Activated CD4-positive, CD25-positive, alpha-beta regulatory T cell treated with anti-CD3 and anti-CD28 coated beads, Interleukin-2, amount 50 U/mL, for 24 hours (primary cell): ENCODE data around the gene SRSF4.
"Not testable (repeated sequence)": the region's sequence is repeated elsewhere in the genome, so short reads cannot be mapped to it uniquely, and the experiment has no call there.

Experiments
- ATAC-seq, 2 donors: fragments of 150-1000 bp; cut with Tn5 transposase; one replicate each; pipeline ENCODE4 v1.10.0; 2021; ENCODE audit warnings: mild to moderate bottlenecking in 1 of 2, moderate library complexity in 1 of 2

SRSF4 gene

DNA sequence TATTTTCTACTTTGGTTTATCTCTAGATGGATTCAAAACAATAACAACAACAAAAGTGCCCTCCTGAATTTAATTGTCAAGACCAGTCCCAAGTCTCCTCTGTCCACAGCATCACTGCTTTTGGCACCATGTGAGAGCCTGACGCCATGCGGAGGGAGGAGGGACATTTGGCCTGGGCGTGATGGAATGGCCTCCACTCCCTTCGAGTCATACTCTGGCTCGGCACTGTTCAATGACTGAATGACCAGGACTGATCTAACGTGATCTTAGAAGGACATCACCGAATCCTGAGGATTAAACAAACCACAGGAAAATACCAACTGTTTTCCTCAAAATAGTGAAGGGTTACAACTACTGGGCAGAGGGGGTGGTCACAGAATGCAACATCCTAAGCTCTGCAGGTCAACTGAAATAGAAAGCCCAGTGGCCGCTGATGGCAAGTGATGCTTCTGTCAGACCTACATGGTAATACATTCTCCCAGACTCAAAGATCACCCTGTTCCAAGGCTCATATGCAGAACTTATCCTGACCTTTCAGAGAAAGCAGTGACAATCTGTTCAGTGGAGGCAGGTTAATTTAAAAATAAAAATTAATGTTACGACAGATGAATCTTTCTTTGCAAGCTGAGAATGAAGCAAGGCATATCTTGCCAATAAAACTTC lies 19.1 kb downstream of the SRSF4 start:
- no peak for ATAC-seq

DNA sequence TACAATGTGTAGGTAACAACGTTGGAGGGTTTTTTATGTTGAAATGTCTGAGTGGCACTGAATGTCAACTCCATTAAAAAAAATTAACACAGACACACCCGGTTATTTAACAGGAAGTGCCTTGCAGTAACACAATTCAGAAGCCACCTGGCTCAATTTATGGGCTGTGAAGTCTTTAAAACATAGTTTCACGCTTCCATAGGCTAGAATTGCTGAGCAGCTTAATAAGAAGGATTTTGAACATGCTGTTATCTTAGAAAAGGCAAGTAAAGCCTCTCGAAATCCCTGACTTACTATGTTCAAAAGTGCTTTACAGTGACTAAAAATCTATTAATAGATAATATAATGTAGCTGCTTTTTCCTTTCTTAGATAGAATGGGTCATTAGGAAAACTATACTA lies 19.7 kb downstream of the SRSF4 start:
- no peak for ATAC-seq

- no peak for ATAC-seq
Measured at GRCh38 chr1:29159773-29160172, 21.9 kb downstream of the SRSF4 start.

GRCh38 chr1:29157269-29157601 lies 24.5 kb downstream of the SRSF4 start:
- no peak for ATAC-seq

DNA sequence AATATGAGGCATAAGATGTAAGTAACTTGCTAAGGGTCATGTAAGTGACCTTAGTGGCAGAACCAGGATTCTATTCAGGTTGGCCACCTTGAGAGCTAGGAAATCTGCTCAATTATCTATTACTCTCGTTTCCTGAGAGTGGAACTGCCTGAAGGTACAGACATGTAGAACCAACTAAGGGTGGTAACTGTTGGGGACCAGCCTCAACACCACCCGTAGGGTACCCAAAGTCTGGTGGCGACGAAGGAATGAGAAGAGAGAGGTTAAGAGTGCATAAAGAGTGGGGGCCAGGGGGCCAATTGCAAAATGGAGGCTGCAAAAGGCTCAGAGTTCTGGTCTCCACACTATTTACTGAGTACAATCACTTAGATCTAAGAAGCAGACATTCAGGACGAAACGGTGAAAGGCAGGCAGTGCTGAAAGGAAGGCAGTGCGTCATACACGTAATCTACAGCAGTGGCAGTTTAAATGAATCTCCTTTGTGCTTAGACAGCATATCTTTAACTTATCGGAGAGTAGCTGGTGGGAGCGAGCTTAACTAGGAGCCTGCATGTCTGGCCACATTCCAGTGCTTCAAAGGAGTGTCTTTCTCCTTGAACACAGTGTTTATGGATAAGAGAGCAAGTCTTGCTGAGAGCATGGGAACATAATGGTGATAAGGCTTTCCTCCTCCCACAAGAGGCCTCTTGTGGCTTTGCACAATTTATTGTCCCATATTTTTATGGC lies 25.0 kb downstream of the SRSF4 start:
- no peak for ATAC-seq

- ATAC-seq: no peak
Measured at GRCh38 chr1:29152046-29152805, 29.5 kb downstream of the SRSF4 start.

GRCh38 chr1:29150346-29150745 lies 31.4 kb downstream of the SRSF4 start:
- not testable (repeated sequence) for ATAC-seq

- ATAC-seq: no peak
Measured at GRCh38 chr1:29148656-29149491, 32.8 kb downstream of the SRSF4 start.

- no peak for ATAC-seq
Measured at GRCh38 chr1:29145739-29146437, 35.8 kb downstream of the SRSF4 start.

GRCh38 chr1:29144178-29144577 lies 37.5 kb downstream of the SRSF4 start:
- no peak for ATAC-seq

GRCh38 chr1:29142714-29143113 lies 39.0 kb downstream of the SRSF4 start:
- no peak for ATAC-seq

GRCh38 chr1:29136391-29136915 lies 45.2 kb downstream of the SRSF4 start:
- ATAC-seq: no peak

GRCh38 chr1:29134695-29135028 lies 47.0 kb downstream of the SRSF4 start:
- no peak for ATAC-seq

- ATAC-seq: peak in 1 of 2 donors; percentile 33
Measured at GRCh38 chr1:29133861-29134694, 47.6 kb downstream of the SRSF4 start.

DNA sequence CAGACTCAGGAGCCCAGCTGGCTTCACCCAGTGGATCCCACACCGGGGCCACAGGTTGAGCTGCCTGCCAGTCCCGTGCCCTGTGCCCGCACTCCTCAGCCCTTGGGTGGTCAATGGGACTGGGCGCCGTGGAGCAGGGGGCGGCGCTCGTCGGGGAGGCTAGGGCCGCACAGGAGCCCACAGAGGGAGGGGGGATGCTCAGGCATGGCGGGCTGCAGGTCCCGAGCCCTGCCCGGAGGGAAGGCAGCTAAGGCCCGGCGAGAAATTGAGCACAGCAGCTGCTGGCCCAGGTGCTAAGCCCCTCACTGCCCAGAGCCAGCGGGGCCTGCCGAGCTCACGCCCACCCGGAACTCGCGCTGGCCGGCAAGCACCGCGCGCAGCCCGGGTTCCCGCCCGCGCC lies 50.6 kb downstream of the SRSF4 start:
- not testable (repeated sequence) for ATAC-seq

DNA sequence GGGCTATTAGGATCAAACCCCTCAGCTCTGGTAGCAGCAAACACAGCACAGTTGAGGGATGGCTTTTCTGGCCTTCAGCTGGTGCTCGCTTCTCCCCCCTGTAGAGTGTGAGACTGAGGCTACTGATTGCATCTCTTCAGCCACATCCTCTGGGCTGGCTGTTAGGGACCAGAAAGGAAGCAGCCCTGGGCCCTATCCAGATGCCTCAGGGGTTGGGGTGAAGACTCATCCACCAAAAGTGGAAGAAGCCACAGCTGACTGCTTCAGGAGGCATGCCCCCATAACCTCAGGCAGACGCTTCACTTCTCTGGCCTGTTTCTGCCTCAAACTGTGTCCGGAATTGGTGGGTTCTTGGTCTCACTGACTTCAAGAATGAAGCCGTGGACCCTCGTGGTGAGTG lies 51.8 kb downstream of the SRSF4 start:
- ATAC-seq: no peak

DNA sequence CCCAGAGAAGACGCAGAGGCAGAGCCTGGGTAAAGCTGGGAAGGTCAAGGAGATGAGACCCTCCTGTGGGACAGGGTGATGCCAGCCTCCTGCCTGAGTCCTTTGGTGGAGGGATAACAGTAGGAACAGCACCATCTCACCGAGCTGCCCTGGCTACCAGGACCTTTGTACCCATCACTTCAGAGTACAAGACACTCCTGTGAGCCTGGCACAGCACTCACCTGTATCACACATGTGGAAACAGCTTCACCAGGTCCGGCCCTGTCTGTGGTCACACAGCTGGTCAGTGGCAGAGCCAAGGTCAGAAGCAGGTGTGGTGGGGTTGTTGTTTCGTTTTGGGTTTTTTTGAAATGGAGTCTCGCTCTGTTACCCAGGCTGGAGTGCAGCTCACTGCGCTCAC lies 53.0 kb downstream of the SRSF4 start:
- ATAC-seq: no peak

- ATAC-seq: no peak
Measured at GRCh38 chr1:29126198-29126597, 55.5 kb downstream of the SRSF4 start.

DNA sequence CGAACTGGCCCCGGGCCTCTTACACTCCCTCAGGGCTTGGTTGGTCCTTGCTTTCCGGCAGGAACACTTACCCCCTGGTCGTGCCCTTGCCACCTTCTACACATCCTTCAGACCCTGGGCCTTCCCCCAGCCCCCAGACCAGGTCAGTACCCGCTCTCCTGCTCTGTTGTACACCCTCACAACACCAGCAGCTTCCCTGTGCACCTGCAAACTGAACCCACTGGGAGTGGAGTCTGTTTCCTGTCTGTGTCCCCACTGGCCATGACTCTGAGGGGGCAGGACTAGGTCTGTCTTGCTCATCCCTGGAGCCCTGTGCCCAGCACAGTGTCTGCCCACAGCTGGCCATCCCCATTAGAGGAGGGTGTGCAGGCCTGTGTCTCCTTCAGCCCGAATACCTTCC lies 55.9 kb downstream of the SRSF4 start:
- ATAC-seq: no peak

GRCh38 chr1:29125237-29125641 lies 56.5 kb downstream of the SRSF4 start:
- no peak for ATAC-seq
